Activated CD4-positive, alpha-beta T cell treated with anti-CD3 and anti-CD28 coated beads, Interleukin-2, amount 10 ng/mL, durations not matched to agents 7 days and 5 days (primary cell): Measurements from ENCODE around the gene PLA2R1. TPM values are rescaled to one million over a fixed set of nuclear protein-coding genes. Genes with fewer than 3 reads are reported as not detected.

Experiments
- CTCF ChIA-PET: fragments of 350-600 bp; sonication (Branson Sonifier 250); formaldehyde crosslinking; loops from one replicate; lab custom pipeline; 2021; ENCODE audit warnings: antibody characterized with exemption; lab: Charles Lee
- POLR2A ChIA-PET: fragments of 350-600 bp; sonication (Branson Sonifier 250); formaldehyde crosslinking; loops from one replicate; lab custom pipeline; 2021; ENCODE audit warnings: antibody characterized with exemption; lab: Charles Lee
- DNase-seq: peaks from one replicate; pipeline ENCODE4 v3.0.0-alpha.2; 2020
- H3K27ac Mint-ChIP-seq: one replicate; pipeline ENCODE4 v1.8.0; 2021; ENCODE audit warnings: mild to moderate bottlenecking, moderate library complexity, mixed read lengths
- H3K27me3 Mint-ChIP-seq: one replicate; pipeline ENCODE4 v1.8.0; 2021; ENCODE audit warnings: mixed read lengths
- H3K36me3 Mint-ChIP-seq: one replicate; pipeline ENCODE4 v1.8.0; 2021; ENCODE audit warnings: low read depth, mixed read lengths
- H3K4me1 Mint-ChIP-seq: one replicate; pipeline ENCODE4 v1.8.0; 2021; ENCODE audit warnings: mixed read lengths
- H3K4me3 Mint-ChIP-seq: one replicate; pipeline ENCODE4 v1.8.0; 2021; ENCODE audit warnings: mild to moderate bottlenecking, moderate library complexity, mixed read lengths
- H3K9me3 Mint-ChIP-seq: one replicate; pipeline ENCODE4 v1.8.0; 2021; ENCODE audit warnings: mixed read lengths
- total RNA-seq, 2 experiments: library from RNA; stranded (reverse); gene quantifications; one replicate each; pipeline ENCODE4 v1.2.3, GENCODE V29; 2021

Gene PLA2R1
- total RNA-seq: not detected

- H3K4me1 Mint-ChIP-seq: peaks cover 7% of the 10 kb centered on the region
- no peak for DNase-seq
- H3K36me3 Mint-ChIP-seq: no peaks in the 10 kb centered on the region
- CTCF ChIA-PET: no interaction called here
- H3K9me3 Mint-ChIP-seq: no peaks in the 10 kb centered on the region
- peaks cover 41% of the 10 kb centered on the region for H3K27me3 Mint-ChIP-seq
- POLR2A ChIA-PET: no interaction called here
- peak within 1 kb of the TSS; percentile 51 for H3K4me3 Mint-ChIP-seq
- H3K27ac Mint-ChIP-seq: no peak within 1 kb of the TSS
These were observed at the start of gene PLA2R1 for GRCh38 chr2:160062292-160063005. Gene PLA2R1 (minus strand): TSS chr2:160062615. CDS start chr2:160062403, 212 bp downstream.

DNA sequence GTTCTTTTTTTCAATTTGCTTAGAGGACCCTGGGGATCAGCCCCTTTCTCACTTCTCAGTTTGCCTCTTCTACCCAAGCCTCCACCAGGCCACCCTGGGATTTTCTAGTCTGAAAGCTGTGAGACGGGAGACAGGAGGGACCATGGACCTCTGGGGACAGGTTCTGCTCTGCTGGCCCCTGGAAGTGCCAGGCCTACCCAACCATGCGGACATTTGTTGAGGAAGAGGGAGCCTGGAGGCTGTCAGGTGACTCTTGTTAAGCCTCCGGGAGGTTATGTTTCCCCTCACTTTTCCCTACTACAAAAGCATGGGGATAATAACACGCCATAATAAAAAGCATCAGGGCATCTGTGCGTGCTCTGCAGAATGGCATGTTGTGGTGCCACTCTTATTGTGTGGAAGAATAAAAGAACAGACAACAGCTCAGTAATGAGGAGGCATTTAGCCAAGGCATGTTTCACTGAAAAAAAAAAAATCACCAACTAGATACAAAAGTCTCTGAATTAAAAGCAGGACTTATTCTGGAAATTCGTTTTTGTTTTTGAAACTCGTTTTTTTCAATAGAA is 48.3 kb upstream of the PLA2R1 start:
- no peak overlapping the region for H3K4me3 Mint-ChIP-seq

DNA sequence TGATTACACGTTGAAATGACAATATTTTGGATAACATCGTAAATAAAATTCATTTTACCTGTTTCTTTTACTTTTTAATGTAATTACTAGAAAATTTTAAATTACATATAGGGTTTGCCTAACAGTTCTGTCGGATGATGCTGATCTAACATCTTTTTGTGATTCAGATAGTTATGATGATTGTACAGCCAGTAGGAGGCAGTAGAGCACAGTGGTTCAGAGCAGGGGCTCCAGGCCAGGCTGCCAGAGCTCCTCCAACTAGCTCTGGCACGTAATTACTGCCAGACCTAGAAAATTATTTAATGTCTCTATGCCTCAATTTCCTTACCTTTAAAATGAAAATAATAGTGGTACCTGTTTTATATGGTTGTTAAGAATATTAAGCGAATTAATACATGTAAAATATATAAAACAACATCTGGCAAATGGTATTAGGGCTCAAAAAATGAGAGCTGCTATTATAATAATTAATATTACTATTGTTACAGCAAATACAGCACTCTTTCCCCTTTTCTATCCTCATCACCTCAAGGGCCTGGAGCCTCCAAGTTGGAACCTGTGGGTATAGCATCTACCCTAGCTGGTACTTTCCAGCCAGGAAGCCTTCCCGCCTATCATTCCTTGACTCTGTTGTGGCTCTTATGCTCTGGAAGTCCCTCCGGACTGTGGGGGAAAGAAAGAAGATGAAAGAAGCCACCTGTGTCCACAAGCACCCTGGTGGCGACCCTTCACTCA is 47.7 kb upstream of the PLA2R1 start:
- ChIA-PET CTCF (interaction anchor here (0.5 to 1.9 kb wide), 9 partner anchors 13 to 953 kb away, joined by 3 to 5 read pairs (median 3); no protein-coding TSS in a partner anchor), POLR2A (no interaction called here)
- Mint-ChIP-seq H3K9me3 (no peaks in the 10 kb centered on the region), H3K27ac (no peak overlapping the region), H3K36me3 (no peaks in the 10 kb centered on the region), H3K27me3 (no peaks in the 10 kb centered on the region), H3K4me3 (no peak overlapping the region), H3K4me1 (no peaks in the 10 kb centered on the region)
- DNase-seq: peak; percentile 67

More for the DNA sequence above, 48.3 kb upstream of the PLA2R1 start:
- Mint-ChIP-seq H3K36me3 (no peaks in the 10 kb centered on the region), H3K4me1 (no peaks in the 10 kb centered on the region), H3K27ac (no peak overlapping the region), H3K27me3 (no peaks in the 10 kb centered on the region), H3K9me3 (no peaks in the 10 kb centered on the region)
- no peak for DNase-seq
- ChIA-PET CTCF (interaction anchor here (0.5 to 1.9 kb wide), 8 partner anchors 14 to 953 kb away, joined by 3 to 5 read pairs (median 3); no protein-coding TSS in a partner anchor), POLR2A (no interaction called here)

DNA sequence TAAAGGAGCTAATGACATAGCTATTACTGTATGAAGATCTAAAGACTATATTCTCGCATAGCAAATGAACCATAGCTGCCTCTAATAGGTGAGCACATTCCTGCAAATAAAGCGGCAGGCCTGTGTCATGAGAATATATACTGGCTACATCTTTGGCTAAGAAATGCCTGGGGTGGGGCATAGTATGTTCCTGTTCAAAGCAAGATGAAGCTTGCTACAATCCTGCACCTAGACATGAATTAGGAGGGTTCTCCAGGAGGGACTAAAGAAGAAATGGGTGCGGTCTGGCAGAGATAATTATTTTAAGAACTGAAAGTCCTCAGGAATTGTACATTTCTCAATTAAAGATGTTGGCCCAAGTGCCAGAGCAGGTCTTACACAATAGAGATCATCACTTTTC is 46.8 kb upstream of the PLA2R1 start:
- CTCF ChIA-PET: interaction anchor here (1.2 to 1.9 kb wide), 3 partner anchors 13 to 954 kb away, joined by 3 to 5 read pairs (median 4); no protein-coding TSS in a partner anchor
- no peaks in the 10 kb centered on the region for H3K9me3 Mint-ChIP-seq
- POLR2A ChIA-PET: no interaction called here

DNA sequence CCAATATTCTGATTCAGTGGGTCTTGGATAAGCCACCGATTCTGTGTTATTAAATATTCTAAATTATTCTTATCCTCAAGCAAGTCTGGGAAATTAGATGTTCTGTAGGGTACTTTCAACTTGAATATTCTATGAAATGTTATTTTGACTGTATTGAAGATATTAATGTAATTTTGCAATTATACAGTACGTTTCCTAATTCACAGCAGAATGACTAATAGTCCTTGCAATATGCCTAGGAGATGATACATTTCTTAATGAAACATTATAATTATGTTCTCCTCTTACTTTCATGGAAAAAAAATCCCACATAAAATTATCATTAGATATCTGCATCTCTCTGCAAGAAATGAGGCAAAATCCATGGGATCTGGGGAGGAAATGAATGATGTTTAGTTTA is 46.2 kb upstream of the PLA2R1 start:
- Mint-ChIP-seq H3K4me1 (no peaks in the 10 kb centered on the region), H3K27ac (no peak overlapping the region), H3K4me3 (no peak overlapping the region), H3K27me3 (peaks cover 4% of the 10 kb centered on the region), H3K36me3 (no peaks in the 10 kb centered on the region), H3K9me3 (no peaks in the 10 kb centered on the region)
- ChIA-PET CTCF (interaction anchor here (1.9 kb wide), 1 partner anchor 12 kb away, joined by 5 read pairs; no protein-coding TSS in a partner anchor), POLR2A (no interaction called here)
- no peak for DNase-seq

More for the DNA sequence above, 46.8 kb upstream of the PLA2R1 start:
- no peak overlapping the region for H3K27ac Mint-ChIP-seq
- no peak overlapping the region for H3K4me3 Mint-ChIP-seq
- no peaks in the 10 kb centered on the region for H3K4me1 Mint-ChIP-seq
- no peaks in the 10 kb centered on the region for H3K36me3 Mint-ChIP-seq
- no peak for DNase-seq
- H3K27me3 Mint-ChIP-seq: peaks cover 2% of the 10 kb centered on the region

GRCh38 chr2:160105366-160105765 is 43.0 kb upstream of the PLA2R1 start:
- no peak overlapping the region for H3K4me3 Mint-ChIP-seq
- CTCF ChIA-PET: no interaction called here
- POLR2A ChIA-PET: no interaction called here
- no peak for DNase-seq
- no peak overlapping the region for H3K27ac Mint-ChIP-seq
- H3K36me3 Mint-ChIP-seq: no peaks in the 10 kb centered on the region
- peaks cover 4% of the 10 kb centered on the region for H3K27me3 Mint-ChIP-seq
- H3K4me1 Mint-ChIP-seq: no peaks in the 10 kb centered on the region
- no peaks in the 10 kb centered on the region for H3K9me3 Mint-ChIP-seq

DNA sequence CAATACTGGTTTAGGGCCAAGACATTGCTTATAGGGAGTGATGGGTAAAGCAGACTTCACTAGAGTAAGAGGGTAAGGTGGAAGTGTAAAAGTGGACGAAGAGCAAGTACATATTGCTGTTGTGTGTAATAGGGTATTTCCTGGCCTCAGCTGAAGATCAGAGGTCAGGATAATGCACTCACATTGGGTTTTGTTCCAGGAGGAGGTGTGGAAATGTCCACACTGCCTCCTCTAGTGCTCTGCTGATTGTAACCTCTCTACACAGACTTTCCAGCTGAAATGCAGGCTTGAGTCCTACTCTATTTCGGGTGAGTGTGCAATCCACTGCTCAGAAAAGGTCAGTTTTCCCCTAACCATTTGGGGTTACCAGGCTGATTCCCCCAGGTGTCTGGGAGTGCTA is 41.7 kb upstream of the PLA2R1 start:
- H3K27me3 Mint-ChIP-seq: peaks cover 4% of the 10 kb centered on the region
- no peak overlapping the region for H3K4me3 Mint-ChIP-seq
- no peaks in the 10 kb centered on the region for H3K9me3 Mint-ChIP-seq
- POLR2A ChIA-PET: no interaction called here
- CTCF ChIA-PET: no interaction called here
- H3K4me1 Mint-ChIP-seq: no peaks in the 10 kb centered on the region
- no peaks in the 10 kb centered on the region for H3K36me3 Mint-ChIP-seq
- no peak for DNase-seq
- no peak overlapping the region for H3K27ac Mint-ChIP-seq

DNA sequence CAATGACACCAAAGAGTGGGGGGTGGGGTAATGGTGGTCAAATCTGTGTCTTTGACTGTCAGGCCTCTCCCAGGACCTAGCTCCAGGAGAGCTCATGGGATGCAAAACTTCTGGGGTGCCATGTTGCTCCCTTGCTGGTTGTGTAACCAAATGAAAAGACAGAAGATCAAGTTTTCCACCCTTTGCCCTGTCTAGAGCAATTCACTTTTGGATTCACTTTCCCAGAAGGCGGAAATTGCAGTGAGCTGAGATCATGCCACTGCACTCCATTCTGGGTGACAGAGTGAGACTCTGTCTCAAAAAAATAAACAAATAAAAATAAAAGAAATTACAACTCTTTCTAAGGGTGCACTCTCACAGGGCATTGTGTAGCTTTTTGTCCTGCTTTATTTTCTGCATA is 34.9 kb upstream of the PLA2R1 start:
- H3K36me3 Mint-ChIP-seq: no peaks in the 10 kb centered on the region
- H3K27ac Mint-ChIP-seq: no peak overlapping the region
- H3K27me3 Mint-ChIP-seq: peaks cover 5% of the 10 kb centered on the region
- ChIA-PET CTCF (interaction anchor here (1.0 to 1.2 kb wide), 2 partner anchors 10 to 12 kb away, joined by 3 to 5 read pairs; no protein-coding TSS in a partner anchor), POLR2A (no interaction called here)
- DNase-seq: no peak
- no peaks in the 10 kb centered on the region for H3K4me1 Mint-ChIP-seq
- peaks cover 13% of the 10 kb centered on the region for H3K9me3 Mint-ChIP-seq
- H3K4me3 Mint-ChIP-seq: no peak overlapping the region

GRCh38 chr2:160096409-160096808 is 34.0 kb upstream of the PLA2R1 start:
- Mint-ChIP-seq H3K9me3 (peaks cover 13% of the 10 kb centered on the region), H3K36me3 (no peaks in the 10 kb centered on the region), H3K4me3 (no peak overlapping the region), H3K27me3 (peaks cover 5% of the 10 kb centered on the region), H3K27ac (no peak overlapping the region), H3K4me1 (no peaks in the 10 kb centered on the region)
- CTCF ChIA-PET: interaction anchor here (0.7 to 1.4 kb wide), 5 partner anchors 9 to 1344 kb away, joined by 3 to 5 read pairs (median 3); no protein-coding TSS in a partner anchor
- no peak for DNase-seq
- POLR2A ChIA-PET: no interaction called here

GRCh38 chr2:160092445-160092844 is 30.0 kb upstream of the PLA2R1 start:
- no peak for DNase-seq
- Mint-ChIP-seq H3K36me3 (peaks cover 2% of the 10 kb centered on the region), H3K27ac (no peak overlapping the region), H3K27me3 (peaks cover 7% of the 10 kb centered on the region), H3K4me1 (no peaks in the 10 kb centered on the region), H3K4me3 (no peak overlapping the region), H3K9me3 (peaks cover 36% of the 10 kb centered on the region)
- ChIA-PET POLR2A (interaction anchor here (0.6 kb wide), 1 partner anchor 647 kb away, joined by 3 read pairs; no protein-coding TSS in a partner anchor), CTCF (interaction anchor here (0.6 kb wide), 1 partner anchor 380 kb away, joined by 4 read pairs; the partner anchor contains the start of gene MARCHF7)

GRCh38 chr2:160091381-160091780 is 29.0 kb upstream of the PLA2R1 start:
- DNase-seq: no peak
- peaks cover 7% of the 10 kb centered on the region for H3K27me3 Mint-ChIP-seq
- no peak overlapping the region for H3K4me3 Mint-ChIP-seq
- CTCF ChIA-PET: interaction anchor here (0.6 to 1.0 kb wide), 2 partner anchors 901 to 984 kb away, joined by 3 to 4 read pairs; no protein-coding TSS in a partner anchor
- no peak overlapping the region for H3K27ac Mint-ChIP-seq
- H3K4me1 Mint-ChIP-seq: no peaks in the 10 kb centered on the region
- H3K9me3 Mint-ChIP-seq: peaks cover 44% of the 10 kb centered on the region
- POLR2A ChIA-PET: interaction anchor here (0.6 kb wide), 1 partner anchor 16 kb away, joined by 6 read pairs; no protein-coding TSS in a partner anchor
- H3K36me3 Mint-ChIP-seq: peaks cover 2% of the 10 kb centered on the region

GRCh38 chr2:160087854-160088745 is 25.7 kb upstream of the PLA2R1 start:
- Mint-ChIP-seq H3K27me3 (peaks cover 1% of the 10 kb centered on the region), H3K9me3 (peaks cover 42% of the 10 kb centered on the region), H3K4me1 (no peaks in the 10 kb centered on the region), H3K27ac (no peak overlapping the region), H3K4me3 (no peak overlapping the region), H3K36me3 (peaks cover 2% of the 10 kb centered on the region)
- POLR2A ChIA-PET: no interaction called here
- DNase-seq: no peak
- CTCF ChIA-PET: interaction anchor here (0.6 to 1.3 kb wide), 2 partner anchors 8 to 39 kb away, joined by 3 to 4 read pairs; no protein-coding TSS in a partner anchor
